Activated CD4-positive, alpha-beta T cell treated with anti-CD3 and anti-CD28 coated beads for 24 hours (primary cell): ENCODE measurements around the gene STX18.

Experiments used
- DNase-seq, 2 donors: peaks; one replicate each; pipeline ENCODE4 v3.0.0-alpha.2; 2020; ENCODE audit warnings: low read depth in 2 of 2

STX18 gene

GRCh38 chr4:4440333-4441061 lies 101.4 kb downstream of the STX18 start:
- no peak for DNase-seq

- DNase-seq = no peak
These were observed 102.1 kb downstream of the STX18 start for GRCh38 chr4:4439782-4440181.

- no peak for DNase-seq
These were observed 103.0 kb downstream of the STX18 start for GRCh38 chr4:4438891-4439290.

- DNase-seq = no peak
These were observed 103.9 kb downstream of the STX18 start for GRCh38 chr4:4437798-4438470.

- DNase-seq = no peak
These were observed 105.5 kb downstream of the STX18 start for GRCh38 chr4:4436244-4436823.

- DNase-seq = no peak
These were observed 107.9 kb downstream of the STX18 start for GRCh38 chr4:4433941-4434340.

GRCh38 chr4:4432341-4433125 lies 109.3 kb downstream of the STX18 start:
- DNase-seq = no peak

GRCh38 chr4:4430492-4431195 lies 111.2 kb downstream of the STX18 start:
- peak; percentile 8 to 16 for DNase-seq

GRCh38 chr4:4428966-4429875 lies 112.6 kb downstream of the STX18 start:
- no peak for DNase-seq

- DNase-seq = no peak
These were observed 114.0 kb downstream of the STX18 start for GRCh38 chr4:4427886-4428285.

GRCh38 chr4:4427121-4427870 lies 114.6 kb downstream of the STX18 start:
- no peak for DNase-seq

- DNase-seq = no peak
These were observed 115.2 kb downstream of the STX18 start for GRCh38 chr4:4426511-4427120.

GRCh38 chr4:4425696-4426095 lies 116.2 kb downstream of the STX18 start:
- DNase-seq = no peak

- no peak for DNase-seq
These were observed 116.6 kb downstream of the STX18 start for GRCh38 chr4:4425119-4425690.

- no peak for DNase-seq
These were observed 117.2 kb downstream of the STX18 start for GRCh38 chr4:4424499-4425115.

- DNase-seq = no peak
These were observed 117.9 kb downstream of the STX18 start for GRCh38 chr4:4423706-4424498.

- DNase-seq = no peak
These were observed 118.9 kb downstream of the STX18 start for GRCh38 chr4:4422856-4423499.
